Mesenchymal stem cell (in vitro differentiated cells and primary cell): ENCODE measurements around the gene TMEM203.

ENCODE experiments used
- DNase-seq: peaks from one replicate; pipeline ENCODE4 v3.0.0-alpha.2; 2013
- H2AFZ ChIP-seq: one replicate; pipeline ENCODE4 v1.6.1; 2013; ENCODE audit warnings: low read depth, mild to moderate bottlenecking, control low read depth, inconsistent platforms, low read length, moderate library complexity
- H2AK5ac ChIP-seq: 2 replicates; pipeline ENCODE4 v1.6.1; 2013; ENCODE audit warnings: low read length, moderate library complexity, mild to moderate bottlenecking, inconsistent platforms; ENCODE audit not compliant: severe bottlenecking
- H2BK120ac ChIP-seq: one replicate; pipeline ENCODE4 v1.6.1; 2013; ENCODE audit warnings: low read depth, mild to moderate bottlenecking, inconsistent platforms, low read length, moderate library complexity
- H2BK12ac ChIP-seq, 2 experiments: one replicate each; pipeline ENCODE4 v1.6.1; 2013; ENCODE audit warnings: inconsistent platforms in 2 of 2, low read length in 2 of 2, mild to moderate bottlenecking in 2 of 2, moderate library complexity in 2 of 2, control low read depth in 1 of 2
- H2BK15ac ChIP-seq: one replicate; pipeline ENCODE4 v1.6.1; 2013; ENCODE audit warnings: mild to moderate bottlenecking, low read depth, inconsistent platforms; ENCODE audit not compliant: poor library complexity, severe bottlenecking
- H2BK5ac ChIP-seq: 2 replicates; pipeline ENCODE4 v1.6.1; 2013; ENCODE audit warnings: low read depth, mild to moderate bottlenecking, low read length, control low read depth, inconsistent platforms; ENCODE audit not compliant: poor library complexity, severe bottlenecking
- H3K14ac ChIP-seq, 2 experiments: one replicate each; pipeline ENCODE4 v1.6.1; 2013; ENCODE audit warnings: inconsistent platforms in 2 of 2, low read length in 2 of 2, control low read depth in 1 of 2, mild to moderate bottlenecking in 1 of 2, moderate library complexity in 1 of 2
- H3K18ac ChIP-seq, 2 experiments: one replicate each; pipeline ENCODE4 v1.6.1; 2013; ENCODE audit warnings: inconsistent platforms in 2 of 2, low read length in 2 of 2, control low read depth in 1 of 2, low read depth in 1 of 2, mild to moderate bottlenecking in 1 of 2
- H3K23ac ChIP-seq, 2 experiments: one replicate each; pipeline ENCODE4 v1.6.1; 2013; ENCODE audit warnings: inconsistent platforms in 2 of 2, low read length in 2 of 2, mild to moderate bottlenecking in 2 of 2, moderate library complexity in 2 of 2, control low read depth in 1 of 2
- H3K27ac ChIP-seq: 2 replicates; pipeline ENCODE4 v1.5.1; 2013; ENCODE audit warnings: mild to moderate bottlenecking, moderate library complexity, low read length, control low read depth, inconsistent platforms; ENCODE audit not compliant: poor library complexity, severe bottlenecking
- H3K27me3 ChIP-seq, 2 experiments: 2 replicates each; pipeline versions ENCODE4 v1.6.1 to v1.7.0; 2013; ENCODE audit warnings: low read length in 2 of 2, mild to moderate bottlenecking in 2 of 2, moderate library complexity in 2 of 2, control low read depth in 1 of 2, inconsistent platforms in 1 of 2; ENCODE audit not compliant: control insufficient read depth in 1 of 2, insufficient read depth in 1 of 2
- H3K36me3 ChIP-seq, 2 experiments: 2 replicates each; pipeline versions ENCODE4 v1.6.1 to v1.7.0; 2013; ENCODE audit warnings: low read length in 2 of 2, control low read depth in 1 of 2, inconsistent platforms in 1 of 2, low read depth in 1 of 2, mild to moderate bottlenecking in 1 of 2; ENCODE audit not compliant: insufficient read depth in 2 of 2, control insufficient read depth in 1 of 2
- H3K4ac ChIP-seq, 2 experiments: one replicate each; pipeline ENCODE4 v1.6.1; 2013; ENCODE audit warnings: inconsistent platforms in 2 of 2, low read length in 2 of 2, mild to moderate bottlenecking in 2 of 2, moderate library complexity in 2 of 2, control low read depth in 1 of 2, low read depth in 1 of 2
- H3K4me1 ChIP-seq: 2 replicates; pipeline ENCODE4 v1.6.1; 2013; ENCODE audit warnings: low read depth, low read length, control low read depth; ENCODE audit not compliant: control insufficient read depth, insufficient read depth
- H3K4me2 ChIP-seq: 2 replicates; pipeline ENCODE4 v1.6.1; 2013; ENCODE audit warnings: low read length, mild to moderate bottlenecking, inconsistent platforms; ENCODE audit not compliant: poor library complexity, severe bottlenecking
- H3K4me3 ChIP-seq, 2 experiments: 2 replicates each; pipeline versions ENCODE4 v1.5.1 to v1.7.0; 2013; ENCODE audit warnings: low read length in 2 of 2, mild to moderate bottlenecking in 2 of 2, control low read depth in 1 of 2, low read depth in 1 of 2; ENCODE audit not compliant: insufficient read depth in 1 of 2
- H3K79me1 ChIP-seq: replicated peaks from 2 replicates; pipeline ENCODE4 v1.6.1; 2013; ENCODE audit warnings: mild to moderate bottlenecking, control low read depth, low read length, inconsistent platforms; ENCODE audit not compliant: poor library complexity, severe bottlenecking
- H3K9ac ChIP-seq: 2 replicates; pipeline ENCODE4 v1.7.0; 2013; ENCODE audit warnings: mild to moderate bottlenecking, low read length, moderate library complexity
- H3K9me3 ChIP-seq: 2 replicates; pipeline ENCODE4 v1.7.0; 2013; ENCODE audit warnings: mild to moderate bottlenecking, low read length; ENCODE audit not compliant: control insufficient read depth
- H4K8ac ChIP-seq: one replicate; pipeline ENCODE4 v1.6.1; 2013; ENCODE audit warnings: inconsistent platforms, mild to moderate bottlenecking, low read length, moderate library complexity
- H4K91ac ChIP-seq: one replicate; pipeline ENCODE4 v1.6.1; 2013; ENCODE audit warnings: mild to moderate bottlenecking, low read length, inconsistent platforms
- WGBS: methylation state at CpG from one replicate; pipeline ENCODE4 v1.1.7; 2013; ENCODE audit warnings: mixed read lengths; 5-methylcytosine and 5-hydroxymethylcytosine counted together

Gene TMEM203

GRCh38 chr9:137237759-137238726 is 32.6 kb upstream of the TMEM203 start:
- H3K18ac ChIP-seq: no peak overlapping the region
- no peak overlapping the region for H3K4ac ChIP-seq
- WGBS: 85% methylated on average over 13 of the region's 13 CpGs
- peak overlapping the region in 1 of 2 experiments; percentile 84 for H2BK12ac ChIP-seq
- H4K91ac ChIP-seq: peak overlapping the region; percentile 70
- H3K4me1 ChIP-seq: peaks cover 43% of the 10 kb centered on the region
- no peak for DNase-seq
- peaks cover 0 to 23% of the 10 kb centered on the region in 2 experiments for H3K27me3 ChIP-seq
- H3K14ac ChIP-seq: peak overlapping the region in 1 of 2 experiments; percentile 9
- H3K9me3 ChIP-seq: no peaks in the 10 kb centered on the region
- no peak overlapping the region for H4K8ac ChIP-seq
- H3K4me2 ChIP-seq: no peak overlapping the region
- peak overlapping the region; percentile 32 for H3K9ac ChIP-seq
- peak overlapping the region; percentile 17 for H2AK5ac ChIP-seq
- no peak overlapping the region for H3K27ac ChIP-seq
- peak overlapping the region in 1 of 2 experiments; percentile 54 for H3K4me3 ChIP-seq
- peak overlapping the region in 1 of 2 experiments; percentile 23 for H3K23ac ChIP-seq
- H2AFZ ChIP-seq: no peak overlapping the region
- no peak overlapping the region for H2BK120ac ChIP-seq
- peaks cover 21% of the 10 kb centered on the region for H3K79me1 ChIP-seq
- H2BK5ac ChIP-seq: no peak overlapping the region
- peaks cover 14 to 17% of the 10 kb centered on the region in 2 experiments for H3K36me3 ChIP-seq
- H2BK15ac ChIP-seq: peak overlapping the region; percentile 6

- peak overlapping the region; percentile 74 for H4K91ac ChIP-seq
- H3K9ac ChIP-seq: no peak overlapping the region
- H3K27me3 ChIP-seq: peaks cover 0 to 32% of the 10 kb centered on the region in 2 experiments
- no peaks in the 10 kb centered on the region for H3K9me3 ChIP-seq
- no peak overlapping the region for H2BK5ac ChIP-seq
- H3K27ac ChIP-seq: no peak overlapping the region
- no peak overlapping the region for H3K4me3 ChIP-seq
- H3K23ac ChIP-seq: no peak overlapping the region
- peaks cover 21% of the 10 kb centered on the region for H3K79me1 ChIP-seq
- H3K4me1 ChIP-seq: peaks cover 34% of the 10 kb centered on the region
- H2AK5ac ChIP-seq: peak overlapping the region; percentile 5
- no peak overlapping the region for H2BK120ac ChIP-seq
- H3K18ac ChIP-seq: peak overlapping the region in 1 of 2 experiments; percentile 89
- peak overlapping the region; percentile 49 for H3K4me2 ChIP-seq
- peaks cover 3 to 7% of the 10 kb centered on the region in 2 experiments for H3K36me3 ChIP-seq
- peak overlapping the region; percentile 57 for H2AFZ ChIP-seq
- DNase-seq: no peak
- H3K4ac ChIP-seq: peak overlapping the region in 1 of 2 experiments; percentile 42
- 79% methylated on average over 11 of the region's 11 CpGs for WGBS
- H2BK15ac ChIP-seq: no peak overlapping the region
- H4K8ac ChIP-seq: peak overlapping the region; percentile 52
- peak overlapping the region in 1 of 2 experiments; percentile 85 for H2BK12ac ChIP-seq
- no peak overlapping the region for H3K14ac ChIP-seq
These were observed 31.5 kb upstream of the TMEM203 start for GRCh38 chr9:137236936-137237421.

DNA sequence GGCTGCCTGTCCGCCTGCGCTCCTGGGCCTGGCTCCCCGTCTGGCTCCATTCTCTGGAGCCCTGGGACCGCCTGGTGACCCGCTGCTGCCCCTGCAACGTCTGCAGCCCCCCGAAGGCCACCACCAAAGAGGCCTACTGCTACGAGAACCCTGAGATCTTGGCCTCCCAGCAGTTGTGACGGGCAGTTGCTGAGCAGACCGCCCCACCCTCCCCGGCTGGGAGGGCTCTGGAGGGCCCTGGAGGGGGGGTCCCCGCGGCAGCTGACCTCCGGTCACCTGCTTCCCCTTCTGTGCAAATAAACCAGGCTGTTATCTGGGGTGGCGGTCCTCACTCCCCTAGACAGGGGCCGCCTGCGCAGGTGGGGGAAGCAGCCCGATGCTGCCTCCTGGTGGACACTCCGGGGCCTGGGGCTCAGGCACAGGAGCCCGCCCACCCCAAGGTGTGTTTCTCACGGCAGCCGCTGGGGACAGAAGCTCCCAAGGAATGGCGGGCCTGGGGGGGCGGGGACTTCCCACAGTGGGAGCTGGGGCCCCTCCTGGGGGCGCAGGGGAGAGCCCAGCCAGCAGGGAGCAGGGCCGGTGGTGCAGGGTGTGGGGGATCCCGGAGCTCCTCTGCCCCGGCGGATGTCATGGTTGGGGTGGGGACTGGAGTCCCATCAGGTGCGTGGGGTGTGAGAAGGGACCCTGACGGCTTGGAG is 30.9 kb upstream of the TMEM203 start:
- H3K18ac ChIP-seq: peak overlapping the region in 1 of 2 experiments; percentile 89
- H4K8ac ChIP-seq: peak overlapping the region; percentile 52
- peaks cover 0 to 3% of the 10 kb centered on the region in 2 experiments for H3K36me3 ChIP-seq
- peak overlapping the region; percentile 74 for H4K91ac ChIP-seq
- H3K9ac ChIP-seq: no peak overlapping the region
- H2AK5ac ChIP-seq: no peak overlapping the region
- no peaks in the 10 kb centered on the region for H3K9me3 ChIP-seq
- H2BK12ac ChIP-seq: peak overlapping the region in 1 of 2 experiments; percentile 85
- DNase-seq: peak; percentile 83
- peaks cover 0 to 38% of the 10 kb centered on the region in 2 experiments for H3K27me3 ChIP-seq
- H3K27ac ChIP-seq: no peak overlapping the region
- no peak overlapping the region for H3K23ac ChIP-seq
- peak overlapping the region in 1 of 2 experiments; percentile 42 for H3K4ac ChIP-seq
- peaks cover 34% of the 10 kb centered on the region for H3K4me1 ChIP-seq
- H3K14ac ChIP-seq: no peak overlapping the region
- H3K4me2 ChIP-seq: peak overlapping the region; percentile 49
- peak overlapping the region; percentile 57 for H2AFZ ChIP-seq
- peaks cover 21% of the 10 kb centered on the region for H3K79me1 ChIP-seq
- no peak overlapping the region for H2BK15ac ChIP-seq
- H3K4me3 ChIP-seq: peak overlapping the region in 1 of 2 experiments; percentile 21
- no peak overlapping the region for H2BK120ac ChIP-seq
- 23% methylated on average over 29 of the region's 31 CpGs for WGBS
- H2BK5ac ChIP-seq: no peak overlapping the region
